GM11168 (cell line): ENCODE data around the gene SPTLC2.
"Not testable (repeated sequence)": the region's sequence is repeated elsewhere in the genome, so short reads cannot be mapped to it uniquely, and the experiment has no call there.

Experiments used
- in situ Hi-C: fragments of 300-500 bp; cut with MboI; formaldehyde crosslinking; loops from one replicate; pipeline ENCODE4 v1.12.0; 2022; ENCODE audit warnings: low sequenced_read_pairs; ENCODE audit not compliant: unreplicated experiment

SPTLC2 gene

GRCh38 chr14:77616454-77617229 lies at the start of gene SPTLC2:
Gene SPTLC2 (minus strand): TSS chr14:77616637. CDS start chr14:77616579, 58 bp downstream.
- in situ Hi-C loops, result no loop called here

GRCh38 chr14:77663293-77663692 lies 46.9 kb upstream of the SPTLC2 start:
- in situ Hi-C loops, result no loop called here

GRCh38 chr14:77661562-77661961 lies 45.1 kb upstream of the SPTLC2 start:
- in situ Hi-C loops, result not testable (repeated sequence)

GRCh38 chr14:77660754-77661153 lies 44.3 kb upstream of the SPTLC2 start:
- in situ Hi-C loops, result no loop called here

GRCh38 chr14:77659831-77660230 lies 43.4 kb upstream of the SPTLC2 start:
- in situ Hi-C loops, result no loop called here

- in situ Hi-C loops, result no loop called here
These were observed 40.8 kb upstream of the SPTLC2 start for GRCh38 chr14:77657280-77657679.

GRCh38 chr14:77654001-77654441 lies 37.6 kb upstream of the SPTLC2 start:
- in situ Hi-C loops, result no loop called here

- in situ Hi-C loops, result no loop called here
These were observed 32.9 kb upstream of the SPTLC2 start for GRCh38 chr14:77649326-77649725.

- in situ Hi-C loops, result no loop called here
These were observed 32.2 kb upstream of the SPTLC2 start for GRCh38 chr14:77648520-77649200.

GRCh38 chr14:77647853-77648252 lies 31.4 kb upstream of the SPTLC2 start:
- in situ Hi-C loops, result no loop called here

GRCh38 chr14:77646907-77647306 lies 30.5 kb upstream of the SPTLC2 start:
- in situ Hi-C loops, result no loop called here

- in situ Hi-C loops, result no loop called here
These were observed 29.2 kb upstream of the SPTLC2 start for GRCh38 chr14:77645520-77646230.

GRCh38 chr14:77642407-77642806 lies 26.0 kb upstream of the SPTLC2 start:
- in situ Hi-C loops, result no loop called here

GRCh38 chr14:77641534-77642341 lies 25.3 kb upstream of the SPTLC2 start:
- in situ Hi-C loops, result no loop called here

- in situ Hi-C loops, result no loop called here
These were observed 24.5 kb upstream of the SPTLC2 start for GRCh38 chr14:77640756-77641533.

- in situ Hi-C loops, result no loop called here
These were observed 22.3 kb upstream of the SPTLC2 start for GRCh38 chr14:77638771-77639171.

- in situ Hi-C loops, result not testable (repeated sequence)
These were observed 19.4 kb upstream of the SPTLC2 start for GRCh38 chr14:77635869-77636268.

- in situ Hi-C loops, result not testable (repeated sequence)
These were observed 19.0 kb upstream of the SPTLC2 start for GRCh38 chr14:77635466-77635865.

GRCh38 chr14:77630111-77630510 lies 13.7 kb upstream of the SPTLC2 start:
- in situ Hi-C loops, result no loop called here
